Spleen (tissue), 7 donors: ENCODE measurements around the gene TNS1.

Experiments used
- POLR2A ChIP-seq, 3 donors: fragments of 450-650 bp; IDR thresholded peaks; one replicate each; pipeline ENCODE4 v1.5.1; 2017; ENCODE audit warnings: antibody characterized with exemption in 3 of 3, mild to moderate bottlenecking in 1 of 3
- POLR2AphosphoS5 ChIP-seq, 3 donors: sonication (generic); formaldehyde crosslinking; IDR thresholded peaks; one replicate each; pipeline ENCODE4 v1.5.1; 2017; ENCODE audit warnings: antibody characterized with exemption in 3 of 3
- TF ChIP-seq, protein P1 (sequence below), 11 experiments: fragments of 200-600 bp in 7 of 11; fragments of 450-650 bp in 4 of 11; sonication (generic) in 4 of 11; IDR thresholded peaks in 8 of 11; conservative IDR thresholded peaks in 3 of 11; 1 replicate in 7 of 11; 2 replicates in 4 of 11; pipeline versions ENCODE4 v1.4.0 to v1.8.0; 2016 to 2021; ENCODE audit warnings: antibody characterized with exemption in 11 of 11, inconsistent platforms in 4 of 11, mild to moderate bottlenecking in 1 of 11
- donor health status: DM: no; HTN: no; CAD: no; lungs with moderate emphysema.
- donor health status: DM: no; HTN: no; CAD: no.
- donor health status: DM: no; HTN: no; CAD: no.

DNA sequence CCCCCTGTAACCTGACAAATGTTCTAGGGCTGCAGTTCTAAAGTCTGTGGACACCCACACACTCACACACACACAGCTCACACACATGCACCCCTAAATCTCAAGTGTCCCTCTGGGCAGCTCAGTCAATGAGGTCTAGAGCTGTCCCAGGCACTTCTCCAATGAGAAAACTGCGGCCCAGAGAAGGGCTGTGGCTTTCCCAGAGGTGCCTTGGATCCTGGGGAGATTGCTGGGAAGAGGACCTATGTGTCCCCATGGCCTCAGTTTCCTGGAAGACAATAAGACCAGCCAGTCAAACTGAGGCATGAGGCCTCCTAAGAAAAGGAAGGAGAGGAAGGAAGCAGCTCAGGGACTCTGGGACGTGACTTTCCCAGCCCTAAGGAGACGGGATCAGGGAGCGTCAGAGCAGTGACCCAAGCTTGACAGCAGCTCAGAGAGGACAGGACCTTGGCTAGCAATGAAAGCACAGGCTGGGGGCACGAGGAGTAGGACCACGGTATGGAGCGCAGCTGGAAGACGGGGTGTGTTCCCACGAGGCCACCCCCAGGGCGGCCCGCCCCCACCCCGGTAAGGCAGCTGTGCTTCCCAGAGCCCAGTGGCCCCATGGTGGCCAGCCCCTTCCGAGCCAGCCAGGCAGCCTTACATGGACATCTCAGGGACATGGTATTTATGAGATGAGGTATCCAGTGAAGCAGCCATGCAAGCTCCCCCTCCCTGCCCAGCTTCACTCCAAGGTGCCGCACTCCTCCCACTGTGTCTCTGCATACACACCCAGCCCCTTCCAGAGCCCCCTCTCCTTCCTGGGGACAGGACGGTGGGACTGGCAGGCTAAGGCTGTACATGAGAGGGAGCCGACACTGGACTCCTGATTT lies 46.0 kb downstream of the TNS1 start:
- TF ChIP-seq, protein P1, sequence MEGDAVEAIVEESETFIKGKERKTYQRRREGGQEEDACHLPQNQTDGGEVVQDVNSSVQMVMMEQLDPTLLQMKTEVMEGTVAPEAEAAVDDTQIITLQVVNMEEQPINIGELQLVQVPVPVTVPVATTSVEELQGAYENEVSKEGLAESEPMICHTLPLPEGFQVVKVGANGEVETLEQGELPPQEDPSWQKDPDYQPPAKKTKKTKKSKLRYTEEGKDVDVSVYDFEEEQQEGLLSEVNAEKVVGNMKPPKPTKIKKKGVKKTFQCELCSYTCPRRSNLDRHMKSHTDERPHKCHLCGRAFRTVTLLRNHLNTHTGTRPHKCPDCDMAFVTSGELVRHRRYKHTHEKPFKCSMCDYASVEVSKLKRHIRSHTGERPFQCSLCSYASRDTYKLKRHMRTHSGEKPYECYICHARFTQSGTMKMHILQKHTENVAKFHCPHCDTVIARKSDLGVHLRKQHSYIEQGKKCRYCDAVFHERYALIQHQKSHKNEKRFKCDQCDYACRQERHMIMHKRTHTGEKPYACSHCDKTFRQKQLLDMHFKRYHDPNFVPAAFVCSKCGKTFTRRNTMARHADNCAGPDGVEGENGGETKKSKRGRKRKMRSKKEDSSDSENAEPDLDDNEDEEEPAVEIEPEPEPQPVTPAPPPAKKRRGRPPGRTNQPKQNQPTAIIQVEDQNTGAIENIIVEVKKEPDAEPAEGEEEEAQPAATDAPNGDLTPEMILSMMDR (IDR thresholded peaks at IDR 0.05 in 8 of 11, conservative IDR thresholded peaks at IDR 0.05 in 3 of 11): no peak
- TF ChIP-seq POLR2A (IDR thresholded peaks at IDR 0.05) (no peak), POLR2AphosphoS5 (IDR thresholded peaks at IDR 0.05) (peak; percentile 23 to 59 (median 37))
